Measurements from ENCODE around the gene LEAP2.

LEAP2 gene

GRCh38 chr5:132883261-132883834, 9.9 kb downstream of the LEAP2 start:
- Histone ChIP-seq H3K9me3 (ENCODE audit: control insufficient read depth in 2 of 2, low read length in 2 of 2) (no peaks in the 10 kb centered on the region), H3K4me3 (ENCODE audit: low read length in 2 of 2) (no peak overlapping the region), H3K27me3 (ENCODE audit: control insufficient read depth in 1 of 2, insufficient read depth in 2 of 2, low read length in 2 of 2) (no peaks in the 10 kb centered on the region), H3K27ac (ENCODE audit: low read length) (no peak overlapping the region), H3K36me3 (ENCODE audit: control insufficient read depth in 2 of 2, insufficient read depth in 2 of 2, low read length in 2 of 2) (peaks cover 31 to 45% of the 10 kb centered on the region in 2 donors), H3K4me1 (ENCODE audit: control insufficient read depth, insufficient read depth, low read length) (no peaks in the 10 kb centered on the region), H3K9ac (ENCODE audit: low read length in 2 of 2) (no peak overlapping the region)

- Histone ChIP-seq H3K4me1 (ENCODE audit: control insufficient read depth, insufficient read depth, low read length) (no peaks in the 10 kb centered on the region), H3K9me3 (ENCODE audit: control insufficient read depth in 2 of 2, low read length in 2 of 2) (no peaks in the 10 kb centered on the region), H3K36me3 (ENCODE audit: control insufficient read depth in 2 of 2, insufficient read depth in 2 of 2, low read length in 2 of 2) (peaks cover 31 to 50% of the 10 kb centered on the region in 2 donors), H3K27ac (ENCODE audit: low read length) (no peak overlapping the region), H3K4me3 (ENCODE audit: low read length in 2 of 2) (no peak overlapping the region), H3K27me3 (ENCODE audit: control insufficient read depth in 1 of 2, insufficient read depth in 2 of 2, low read length in 2 of 2) (no peaks in the 10 kb centered on the region), H3K9ac (ENCODE audit: low read length in 2 of 2) (no peak overlapping the region)
Measured at GRCh38 chr5:132884548-132884947, 11.1 kb downstream of the LEAP2 start.

- Histone ChIP-seq H3K36me3 (ENCODE audit: control insufficient read depth in 2 of 2, insufficient read depth in 2 of 2, low read length in 2 of 2) (peaks cover 29 to 41% of the 10 kb centered on the region in 2 donors), H3K4me3 (ENCODE audit: low read length in 2 of 2) (no peak overlapping the region), H3K9me3 (ENCODE audit: control insufficient read depth in 2 of 2, low read length in 2 of 2) (no peaks in the 10 kb centered on the region), H3K4me1 (ENCODE audit: control insufficient read depth, insufficient read depth, low read length) (no peaks in the 10 kb centered on the region), H3K27me3 (ENCODE audit: control insufficient read depth in 1 of 2, insufficient read depth in 2 of 2, low read length in 2 of 2) (no peaks in the 10 kb centered on the region), H3K9ac (ENCODE audit: low read length in 2 of 2) (no peak overlapping the region), H3K27ac (ENCODE audit: low read length) (no peak overlapping the region)
Measured at GRCh38 chr5:132886064-132886823, 12.8 kb downstream of the LEAP2 start.

GRCh38 chr5:132887283-132887682, 13.8 kb downstream of the LEAP2 start:
- Histone ChIP-seq H3K4me3 (ENCODE audit: low read length in 2 of 2) (no peak overlapping the region), H3K9me3 (ENCODE audit: control insufficient read depth in 2 of 2, low read length in 2 of 2) (no peaks in the 10 kb centered on the region), H3K36me3 (ENCODE audit: control insufficient read depth in 2 of 2, insufficient read depth in 2 of 2, low read length in 2 of 2) (peaks cover 26 to 46% of the 10 kb centered on the region in 2 donors), H3K4me1 (ENCODE audit: control insufficient read depth, insufficient read depth, low read length) (no peaks in the 10 kb centered on the region), H3K9ac (ENCODE audit: low read length in 2 of 2) (no peak overlapping the region), H3K27ac (ENCODE audit: low read length) (no peak overlapping the region), H3K27me3 (ENCODE audit: control insufficient read depth in 1 of 2, insufficient read depth in 2 of 2, low read length in 2 of 2) (no peaks in the 10 kb centered on the region)

- Histone ChIP-seq H3K4me3 (ENCODE audit: low read length in 2 of 2) (no peak overlapping the region), H3K36me3 (ENCODE audit: control insufficient read depth in 2 of 2, insufficient read depth in 2 of 2, low read length in 2 of 2) (peaks cover 33 to 59% of the 10 kb centered on the region in 2 donors), H3K4me1 (ENCODE audit: control insufficient read depth, insufficient read depth, low read length) (no peaks in the 10 kb centered on the region), H3K9ac (ENCODE audit: low read length in 2 of 2) (no peak overlapping the region), H3K27ac (ENCODE audit: low read length) (no peak overlapping the region), H3K9me3 (ENCODE audit: control insufficient read depth in 2 of 2, low read length in 2 of 2) (no peaks in the 10 kb centered on the region), H3K27me3 (ENCODE audit: control insufficient read depth in 1 of 2, insufficient read depth in 2 of 2, low read length in 2 of 2) (no peaks in the 10 kb centered on the region)
Measured at GRCh38 chr5:132889501-132889900, 16.0 kb downstream of the LEAP2 start.

GRCh38 chr5:132890817-132891216, 17.3 kb downstream of the LEAP2 start:
- no peak overlapping the region for H3K27ac ChIP-seq (ENCODE audit: low read length)
- H3K4me3 ChIP-seq (ENCODE audit: low read length in 2 of 2), result no peak overlapping the region
- H3K27me3 ChIP-seq (ENCODE audit: control insufficient read depth in 1 of 2, insufficient read depth in 2 of 2, low read length in 2 of 2), result no peaks in the 10 kb centered on the region
- H3K9ac ChIP-seq (ENCODE audit: low read length in 2 of 2), result no peak overlapping the region
- H3K4me1 ChIP-seq (ENCODE audit: control insufficient read depth, insufficient read depth, low read length), result no peaks in the 10 kb centered on the region
- peaks cover 37 to 68% of the 10 kb centered on the region in 2 donors for H3K36me3 ChIP-seq (ENCODE audit: control insufficient read depth in 2 of 2, insufficient read depth in 2 of 2, low read length in 2 of 2)
- no peaks in the 10 kb centered on the region for H3K9me3 ChIP-seq (ENCODE audit: control insufficient read depth in 2 of 2, low read length in 2 of 2)

- Histone ChIP-seq H3K27me3 (ENCODE audit: control insufficient read depth in 1 of 2, insufficient read depth in 2 of 2, low read length in 2 of 2) (no peaks in the 10 kb centered on the region), H3K36me3 (ENCODE audit: control insufficient read depth in 2 of 2, insufficient read depth in 2 of 2, low read length in 2 of 2) (peaks cover 38 to 61% of the 10 kb centered on the region in 2 donors), H3K4me3 (ENCODE audit: low read length in 2 of 2) (no peak overlapping the region), H3K9me3 (ENCODE audit: control insufficient read depth in 2 of 2, low read length in 2 of 2) (no peaks in the 10 kb centered on the region), H3K27ac (ENCODE audit: low read length) (no peak overlapping the region), H3K4me1 (ENCODE audit: control insufficient read depth, insufficient read depth, low read length) (no peaks in the 10 kb centered on the region), H3K9ac (ENCODE audit: low read length in 2 of 2) (no peak overlapping the region)
Measured at GRCh38 chr5:132895719-132896305, 22.3 kb downstream of the LEAP2 start.

GRCh38 chr5:132896685-132897084, 23.2 kb downstream of the LEAP2 start:
- Histone ChIP-seq H3K27ac (ENCODE audit: low read length) (no peak overlapping the region), H3K9me3 (ENCODE audit: control insufficient read depth in 2 of 2, low read length in 2 of 2) (no peaks in the 10 kb centered on the region), H3K36me3 (ENCODE audit: control insufficient read depth in 2 of 2, insufficient read depth in 2 of 2, low read length in 2 of 2) (peaks cover 38 to 59% of the 10 kb centered on the region in 2 donors), H3K4me1 (ENCODE audit: control insufficient read depth, insufficient read depth, low read length) (no peaks in the 10 kb centered on the region), H3K9ac (ENCODE audit: low read length in 2 of 2) (no peak overlapping the region), H3K4me3 (ENCODE audit: low read length in 2 of 2) (no peak overlapping the region), H3K27me3 (ENCODE audit: control insufficient read depth in 1 of 2, insufficient read depth in 2 of 2, low read length in 2 of 2) (no peaks in the 10 kb centered on the region)

GRCh38 chr5:132898094-132898493, 24.6 kb downstream of the LEAP2 start:
- Histone ChIP-seq H3K9me3 (ENCODE audit: control insufficient read depth in 2 of 2, low read length in 2 of 2) (no peaks in the 10 kb centered on the region), H3K36me3 (ENCODE audit: control insufficient read depth in 2 of 2, insufficient read depth in 2 of 2, low read length in 2 of 2) (peaks cover 31 to 50% of the 10 kb centered on the region in 2 donors), H3K4me3 (ENCODE audit: low read length in 2 of 2) (no peak overlapping the region), H3K4me1 (ENCODE audit: control insufficient read depth, insufficient read depth, low read length) (no peaks in the 10 kb centered on the region), H3K9ac (ENCODE audit: low read length in 2 of 2) (no peak overlapping the region), H3K27ac (ENCODE audit: low read length) (no peak overlapping the region), H3K27me3 (ENCODE audit: control insufficient read depth in 1 of 2, insufficient read depth in 2 of 2, low read length in 2 of 2) (no peaks in the 10 kb centered on the region)

- Histone ChIP-seq H3K4me3 (ENCODE audit: low read length in 2 of 2) (no peak overlapping the region), H3K36me3 (ENCODE audit: control insufficient read depth in 2 of 2, insufficient read depth in 2 of 2, low read length in 2 of 2) (peaks cover 18 to 29% of the 10 kb centered on the region in 2 donors), H3K9me3 (ENCODE audit: control insufficient read depth in 2 of 2, low read length in 2 of 2) (no peaks in the 10 kb centered on the region), H3K27me3 (ENCODE audit: control insufficient read depth in 1 of 2, insufficient read depth in 2 of 2, low read length in 2 of 2) (no peaks in the 10 kb centered on the region), H3K27ac (ENCODE audit: low read length) (no peak overlapping the region), H3K4me1 (ENCODE audit: control insufficient read depth, insufficient read depth, low read length) (no peaks in the 10 kb centered on the region), H3K9ac (ENCODE audit: low read length in 2 of 2) (no peak overlapping the region)
Measured at GRCh38 chr5:132901036-132901435, 27.6 kb downstream of the LEAP2 start.

GRCh38 chr5:132901730-132902129, 28.3 kb downstream of the LEAP2 start:
- Histone ChIP-seq H3K9me3 (ENCODE audit: control insufficient read depth in 2 of 2, low read length in 2 of 2) (no peaks in the 10 kb centered on the region), H3K4me3 (ENCODE audit: low read length in 2 of 2) (no peak overlapping the region), H3K4me1 (ENCODE audit: control insufficient read depth, insufficient read depth, low read length) (no peaks in the 10 kb centered on the region), H3K36me3 (ENCODE audit: control insufficient read depth in 2 of 2, insufficient read depth in 2 of 2, low read length in 2 of 2) (peaks cover 11 to 22% of the 10 kb centered on the region in 2 donors), H3K27ac (ENCODE audit: low read length) (no peak overlapping the region), H3K9ac (ENCODE audit: low read length in 2 of 2) (no peak overlapping the region), H3K27me3 (ENCODE audit: control insufficient read depth in 1 of 2, insufficient read depth in 2 of 2, low read length in 2 of 2) (no peaks in the 10 kb centered on the region)

All from stomach smooth muscle (tissue), 2 donors.